Iris pigment epithelial cell (primary cell): Measurements from ENCODE around the gene NSUN7.

Experiments
- DNase-seq: peaks from one replicate; pipeline ENCODE4 v3.0.0-alpha.2; 2011; ENCODE audit warnings: low read depth

The NSUN7 gene

DNA sequence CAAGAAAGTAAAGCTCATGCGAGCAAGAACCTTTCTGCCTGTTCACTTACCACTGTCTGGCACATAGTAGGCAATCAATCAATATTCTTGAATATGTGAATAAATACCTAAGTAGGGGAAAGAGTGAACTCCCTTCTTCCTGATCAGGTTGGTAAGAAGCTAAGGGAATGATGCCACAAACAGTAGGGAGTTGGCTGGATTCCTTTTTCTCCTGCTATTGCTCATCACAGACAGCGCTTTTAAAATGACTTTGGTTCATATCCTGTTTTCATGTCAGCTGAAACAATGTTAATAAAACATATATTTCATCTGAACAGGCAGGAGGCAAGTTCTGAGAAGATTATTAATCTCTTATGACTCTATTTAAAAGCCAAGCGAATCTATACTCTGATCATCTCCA lies 99.2 kb downstream of the NSUN7 start:
- DNase-seq, result peak; percentile 51

DNA sequence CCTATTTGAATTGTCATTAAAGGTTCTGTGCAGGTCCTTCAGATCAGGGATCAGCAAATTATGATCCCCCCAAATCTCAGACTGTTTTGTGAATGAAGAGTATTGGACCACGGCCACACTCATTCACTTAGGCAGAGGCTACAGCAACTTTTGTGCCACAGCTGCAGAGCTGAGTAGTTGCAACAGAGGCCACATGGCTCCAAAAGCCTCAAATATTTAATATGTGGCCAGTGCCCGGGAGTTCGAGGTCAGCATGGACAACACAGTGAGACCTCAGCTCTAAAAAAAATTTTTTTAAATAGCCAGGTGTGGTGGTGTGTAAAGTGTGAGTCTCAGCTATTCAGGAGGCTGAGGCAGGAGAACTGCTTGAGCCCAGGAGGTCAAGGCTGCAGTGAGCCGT lies 100.7 kb downstream of the NSUN7 start:
- peak; percentile 23 for DNase-seq

DNA sequence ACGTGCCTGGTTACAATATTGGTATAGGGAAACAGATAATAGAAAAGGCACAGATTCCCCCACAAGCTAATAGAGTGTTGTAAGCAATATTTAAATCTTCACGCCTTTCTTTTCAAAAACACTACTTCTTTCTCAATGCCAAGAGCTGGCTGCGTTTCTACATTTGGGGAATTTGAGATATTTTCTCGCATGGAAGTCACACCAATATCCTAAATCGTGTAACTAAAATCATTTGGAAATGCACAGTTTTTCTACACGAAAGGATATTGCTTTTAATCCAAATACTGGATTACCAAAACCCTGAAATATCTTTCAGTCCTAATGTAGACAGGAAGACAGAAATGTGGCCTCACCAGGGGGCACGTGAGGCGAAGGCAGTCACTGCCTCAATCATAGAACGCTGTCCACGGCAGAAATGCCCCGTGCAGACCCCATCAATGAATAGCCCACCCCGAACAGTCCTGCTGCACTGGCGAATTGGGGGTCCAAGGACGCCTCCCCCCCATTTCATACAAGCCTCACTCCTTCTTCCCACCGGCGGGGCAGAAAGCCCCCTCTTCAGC lies 106.6 kb downstream of the NSUN7 start:
- no peak for DNase-seq

DNA sequence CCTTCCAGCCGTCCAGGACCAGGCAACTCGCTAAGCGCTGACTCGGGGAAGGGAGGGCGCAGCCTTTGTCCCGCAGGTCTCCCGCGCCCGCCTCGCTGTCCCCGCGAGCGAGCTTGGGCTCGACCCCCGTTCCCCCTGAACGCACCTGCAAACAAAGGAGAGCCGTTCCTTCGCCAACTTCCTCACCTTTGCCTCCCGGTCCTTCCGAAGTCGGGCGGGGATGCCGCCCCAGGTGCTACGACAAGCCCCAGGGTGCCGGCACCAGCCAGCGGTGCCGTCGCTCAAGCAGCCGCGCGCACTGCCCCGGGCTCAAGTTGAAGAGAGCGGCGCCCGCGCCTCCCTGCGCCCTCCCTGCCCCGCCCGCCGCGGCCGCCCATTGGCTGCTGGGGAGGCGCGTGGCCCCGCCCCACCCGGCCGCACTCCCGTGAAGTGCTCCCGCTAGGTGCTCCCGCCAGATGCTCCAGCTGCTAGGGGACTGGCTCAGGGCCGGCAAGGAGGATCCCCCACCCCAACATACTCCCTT lies 107.1 kb downstream of the NSUN7 start:
- peak; percentile 64 for DNase-seq

GRCh38 chr4:40857956-40858355 lies 108.2 kb downstream of the NSUN7 start:
- no peak for DNase-seq

GRCh38 chr4:40858962-40859361 lies 109.2 kb downstream of the NSUN7 start:
- DNase-seq, result no peak
